HEK293 (cell line): ENCODE data around the gene BCAN.

Source experiments
- BCL11A ChIP-seq: fragments of 450-650 bp; formaldehyde crosslinking; IDR thresholded peaks from 2 replicates; pipeline ENCODE4 v1.5.1; 2016; ENCODE audit warnings: low read depth, missing biosample characterization, missing genetic modification characterization
- HOXA7 ChIP-seq: sonication (generic); formaldehyde crosslinking; IDR thresholded peaks from 2 replicates; pipeline ENCODE4 v1.8.1; 2022; ENCODE audit warnings: missing genetic modification reagents, borderline replicate concordance
- PRDM2 ChIP-seq: fragments of 450-650 bp; formaldehyde crosslinking; IDR thresholded peaks from 2 replicates; pipeline ENCODE4 v1.5.1; 2016; ENCODE audit warnings: missing biosample characterization, missing genetic modification characterization, borderline replicate concordance
- ZBTB7A ChIP-seq: fragments of 450-650 bp; formaldehyde crosslinking; IDR thresholded peaks from 2 replicates; pipeline ENCODE4 v1.5.1; 2016; ENCODE audit warnings: low read depth, missing biosample characterization, missing genetic modification characterization
- ZEB2 ChIP-seq: fragments of 450-650 bp; formaldehyde crosslinking; IDR thresholded peaks from 2 replicates; pipeline ENCODE4 v1.5.1; 2016; ENCODE audit warnings: missing biosample characterization, missing genetic modification characterization
- ZNF132 ChIP-seq: fragments of 450-650 bp; formaldehyde crosslinking; IDR thresholded peaks from 2 replicates; pipeline ENCODE4 v1.5.1; 2017; ENCODE audit warnings: missing biosample characterization, missing genetic modification characterization, borderline replicate concordance
- ZNF26 ChIP-seq: fragments of 450-650 bp; formaldehyde crosslinking; IDR thresholded peaks from 2 replicates; pipeline ENCODE4 v1.5.1; 2016; ENCODE audit warnings: missing biosample characterization, missing genetic modification characterization
- ZNF292 ChIP-seq: fragments of 450-650 bp; formaldehyde crosslinking; IDR thresholded peaks from 2 replicates; pipeline ENCODE4 v1.5.1; 2016; ENCODE audit warnings: low read depth, missing biosample characterization, missing genetic modification characterization, borderline replicate concordance
- ZNF335 ChIP-seq: fragments of 450-650 bp; formaldehyde crosslinking; conservative IDR thresholded peaks from 2 replicates; pipeline ENCODE4 v1.5.1; 2016; ENCODE audit warnings: missing biosample characterization, missing genetic modification characterization
- ZNF600 ChIP-seq: fragments of 450-650 bp; formaldehyde crosslinking; IDR thresholded peaks from 2 replicates; pipeline ENCODE4 v1.5.1; 2016; ENCODE audit warnings: missing biosample characterization, missing genetic modification characterization
- ZNF621 ChIP-seq: fragments of 450-650 bp; formaldehyde crosslinking; IDR thresholded peaks from 2 replicates; pipeline ENCODE4 v1.5.1; 2017; ENCODE audit warnings: missing biosample characterization, missing genetic modification characterization
- ZNF629 ChIP-seq: fragments of 450-650 bp; formaldehyde crosslinking; IDR thresholded peaks from 2 replicates; pipeline ENCODE4 v1.5.1; 2017; ENCODE audit warnings: missing biosample characterization, missing genetic modification characterization
- ZNF707 ChIP-seq: fragments of 450-650 bp; formaldehyde crosslinking; IDR thresholded peaks from 2 replicates; pipeline ENCODE4 v1.5.1; 2016; ENCODE audit warnings: missing biosample characterization, missing genetic modification characterization
- TF ChIP-seq, protein P1 (sequence below): fragments of 450-650 bp; formaldehyde crosslinking; IDR thresholded peaks from 2 replicates; pipeline ENCODE4 v1.5.1; 2016; ENCODE audit warnings: missing biosample characterization, missing genetic modification characterization
- TF ChIP-seq, protein P2 (sequence below): fragments of 450-650 bp; formaldehyde crosslinking; conservative IDR thresholded peaks from 2 replicates; pipeline ENCODE4 v1.5.1; 2016; ENCODE audit warnings: low read depth, missing biosample characterization, missing genetic modification characterization
- TF ChIP-seq, protein P3 (sequence below): fragments of 450-650 bp; formaldehyde crosslinking; IDR thresholded peaks from 2 replicates; pipeline ENCODE4 v1.5.1; 2016; ENCODE audit warnings: missing biosample characterization, missing genetic modification characterization
- TF ChIP-seq, protein P4 (sequence below): fragments of 450-650 bp; IDR thresholded peaks from 2 replicates; pipeline ENCODE4 v1.5.1; 2018; ENCODE audit warnings: missing biosample characterization, missing genetic modification characterization
- TF ChIP-seq, protein P5 (sequence below): fragments of 450-650 bp; formaldehyde crosslinking; IDR thresholded peaks from 2 replicates; pipeline ENCODE4 v1.5.1; 2016; ENCODE audit warnings: missing biosample characterization, missing genetic modification characterization

The BCAN gene

GRCh38 chr1:156657741-156658319 is 15.9 kb downstream of the BCAN start (continued):
- TF ChIP-seq PRDM2 (tag by site-specific recombination) = 0 out of 2 replicates have a peak, but pooled peaks have one; percentile 8
- TF ChIP-seq, protein P1, sequence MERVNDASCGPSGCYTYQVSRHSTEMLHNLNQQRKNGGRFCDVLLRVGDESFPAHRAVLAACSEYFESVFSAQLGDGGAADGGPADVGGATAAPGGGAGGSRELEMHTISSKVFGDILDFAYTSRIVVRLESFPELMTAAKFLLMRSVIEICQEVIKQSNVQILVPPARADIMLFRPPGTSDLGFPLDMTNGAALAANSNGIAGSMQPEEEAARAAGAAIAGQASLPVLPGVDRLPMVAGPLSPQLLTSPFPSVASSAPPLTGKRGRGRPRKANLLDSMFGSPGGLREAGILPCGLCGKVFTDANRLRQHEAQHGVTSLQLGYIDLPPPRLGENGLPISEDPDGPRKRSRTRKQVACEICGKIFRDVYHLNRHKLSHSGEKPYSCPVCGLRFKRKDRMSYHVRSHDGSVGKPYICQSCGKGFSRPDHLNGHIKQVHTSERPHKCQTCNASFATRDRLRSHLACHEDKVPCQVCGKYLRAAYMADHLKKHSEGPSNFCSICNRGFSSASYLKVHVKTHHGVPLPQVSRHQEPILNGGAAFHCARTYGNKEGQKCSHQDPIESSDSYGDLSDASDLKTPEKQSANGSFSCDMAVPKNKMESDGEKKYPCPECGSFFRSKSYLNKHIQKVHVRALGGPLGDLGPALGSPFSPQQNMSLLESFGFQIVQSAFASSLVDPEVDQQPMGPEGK (tag by site-specific recombination) = peak; percentile 62
- TF ChIP-seq ZNF26 (tag by site-specific recombination) = no peak
- TF ChIP-seq ZNF600 (tag by site-specific recombination) = peak; percentile 69; the same call in 1 of the 2 replicates
- TF ChIP-seq, protein P2, sequence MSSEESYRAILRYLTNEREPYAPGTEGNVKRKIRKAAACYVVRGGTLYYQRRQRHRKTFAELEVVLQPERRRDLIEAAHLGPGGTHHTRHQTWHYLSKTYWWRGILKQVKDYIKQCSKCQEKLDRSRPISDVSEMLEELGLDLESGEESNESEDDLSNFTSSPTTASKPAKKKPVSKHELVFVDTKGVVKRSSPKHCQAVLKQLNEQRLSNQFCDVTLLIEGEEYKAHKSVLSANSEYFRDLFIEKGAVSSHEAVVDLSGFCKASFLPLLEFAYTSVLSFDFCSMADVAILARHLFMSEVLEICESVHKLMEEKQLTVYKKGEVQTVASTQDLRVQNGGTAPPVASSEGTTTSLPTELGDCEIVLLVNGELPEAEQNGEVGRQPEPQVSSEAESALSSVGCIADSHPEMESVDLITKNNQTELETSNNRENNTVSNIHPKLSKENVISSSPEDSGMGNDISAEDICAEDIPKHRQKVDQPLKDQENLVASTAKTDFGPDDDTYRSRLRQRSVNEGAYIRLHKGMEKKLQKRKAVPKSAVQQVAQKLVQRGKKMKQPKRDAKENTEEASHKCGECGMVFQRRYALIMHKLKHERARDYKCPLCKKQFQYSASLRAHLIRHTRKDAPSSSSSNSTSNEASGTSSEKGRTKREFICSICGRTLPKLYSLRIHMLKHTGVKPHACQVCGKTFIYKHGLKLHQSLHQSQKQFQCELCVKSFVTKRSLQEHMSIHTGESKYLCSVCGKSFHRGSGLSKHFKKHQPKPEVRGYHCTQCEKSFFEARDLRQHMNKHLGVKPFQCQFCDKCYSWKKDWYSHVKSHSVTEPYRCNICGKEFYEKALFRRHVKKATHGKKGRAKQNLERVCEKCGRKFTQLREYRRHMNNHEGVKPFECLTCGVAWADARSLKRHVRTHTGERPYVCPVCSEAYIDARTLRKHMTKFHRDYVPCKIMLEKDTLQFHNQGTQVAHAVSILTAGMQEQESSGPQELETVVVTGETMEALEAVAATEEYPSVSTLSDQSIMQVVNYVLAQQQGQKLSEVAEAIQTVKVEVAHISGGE (tag by site-specific recombination) = no peak; the same call in 1 of the 2 replicates
- TF ChIP-seq, protein P3, sequence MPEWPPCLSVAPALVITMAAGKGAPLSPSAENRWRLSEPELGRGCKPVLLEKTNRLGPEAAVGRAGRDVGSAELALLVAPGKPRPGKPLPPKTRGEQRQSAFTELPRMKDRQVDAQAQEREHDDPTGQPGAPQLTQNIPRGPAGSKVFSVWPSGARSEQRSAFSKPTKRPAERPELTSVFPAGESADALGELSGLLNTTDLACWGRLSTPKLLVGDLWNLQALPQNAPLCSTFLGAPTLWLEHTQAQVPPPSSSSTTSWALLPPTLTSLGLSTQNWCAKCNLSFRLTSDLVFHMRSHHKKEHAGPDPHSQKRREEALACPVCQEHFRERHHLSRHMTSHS (tag by site-specific recombination) = no peak
- no peak for TF ChIP-seq ZNF707 (tag by site-specific recombination)
- no peak for TF ChIP-seq ZNF132 (tag by site-specific recombination)
- TF ChIP-seq ZNF335 (tag by site-specific recombination) = no peak
- no peak for TF ChIP-seq ZNF629 (tag by site-specific recombination)
- TF ChIP-seq ZNF292 (tag by site-specific recombination) = no peak
- no peak for TF ChIP-seq BCL11A (tag by site-specific recombination)
- no peak for TF ChIP-seq ZNF621 (tag by site-specific recombination)
- TF ChIP-seq, protein P4, sequence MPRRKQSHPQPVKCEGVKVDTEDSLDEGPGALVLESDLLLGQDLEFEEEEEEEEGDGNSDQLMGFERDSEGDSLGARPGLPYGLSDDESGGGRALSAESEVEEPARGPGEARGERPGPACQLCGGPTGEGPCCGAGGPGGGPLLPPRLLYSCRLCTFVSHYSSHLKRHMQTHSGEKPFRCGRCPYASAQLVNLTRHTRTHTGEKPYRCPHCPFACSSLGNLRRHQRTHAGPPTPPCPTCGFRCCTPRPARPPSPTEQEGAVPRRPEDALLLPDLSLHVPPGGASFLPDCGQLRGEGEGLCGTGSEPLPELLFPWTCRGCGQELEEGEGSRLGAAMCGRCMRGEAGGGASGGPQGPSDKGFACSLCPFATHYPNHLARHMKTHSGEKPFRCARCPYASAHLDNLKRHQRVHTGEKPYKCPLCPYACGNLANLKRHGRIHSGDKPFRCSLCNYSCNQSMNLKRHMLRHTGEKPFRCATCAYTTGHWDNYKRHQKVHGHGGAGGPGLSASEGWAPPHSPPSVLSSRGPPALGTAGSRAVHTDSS (tag by site-specific recombination) = no peak
- no peak for TF ChIP-seq ZBTB7A (tag by site-specific recombination)
- TF ChIP-seq HOXA7 (CRISPR knock-in tag) = no peak
- TF ChIP-seq, protein P5, sequence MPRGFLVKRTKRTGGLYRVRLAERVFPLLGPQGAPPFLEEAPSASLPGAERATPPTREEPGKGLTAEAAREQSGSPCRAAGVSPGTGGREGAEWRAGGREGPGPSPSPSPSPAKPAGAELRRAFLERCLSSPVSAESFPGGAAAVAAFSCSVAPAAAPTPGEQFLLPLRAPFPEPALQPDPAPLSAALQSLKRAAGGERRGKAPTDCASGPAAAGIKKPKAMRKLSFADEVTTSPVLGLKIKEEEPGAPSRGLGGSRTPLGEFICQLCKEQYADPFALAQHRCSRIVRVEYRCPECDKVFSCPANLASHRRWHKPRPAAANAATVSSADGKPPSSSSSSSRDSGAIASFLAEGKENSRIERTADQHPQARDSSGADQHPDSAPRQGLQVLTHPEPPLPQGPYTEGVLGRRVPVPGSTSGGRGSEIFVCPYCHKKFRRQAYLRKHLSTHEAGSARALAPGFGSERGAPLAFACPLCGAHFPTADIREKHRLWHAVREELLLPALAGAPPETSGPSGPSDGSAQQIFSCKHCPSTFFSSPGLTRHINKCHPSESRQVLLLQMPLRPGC (tag by site-specific recombination) = no peak
- TF ChIP-seq ZEB2 (tag by site-specific recombination) = peak; percentile 49; the same call in 1 of the 2 replicates
